ENCODE results near the gene SP110. TPM values are rescaled to one million over a fixed set of nuclear protein-coding genes. Genes with fewer than 3 reads are reported as not detected.

SP110 gene
- total RNA-seq, 1 donor from 2014 or later, result 9.6 TPM

DNA sequence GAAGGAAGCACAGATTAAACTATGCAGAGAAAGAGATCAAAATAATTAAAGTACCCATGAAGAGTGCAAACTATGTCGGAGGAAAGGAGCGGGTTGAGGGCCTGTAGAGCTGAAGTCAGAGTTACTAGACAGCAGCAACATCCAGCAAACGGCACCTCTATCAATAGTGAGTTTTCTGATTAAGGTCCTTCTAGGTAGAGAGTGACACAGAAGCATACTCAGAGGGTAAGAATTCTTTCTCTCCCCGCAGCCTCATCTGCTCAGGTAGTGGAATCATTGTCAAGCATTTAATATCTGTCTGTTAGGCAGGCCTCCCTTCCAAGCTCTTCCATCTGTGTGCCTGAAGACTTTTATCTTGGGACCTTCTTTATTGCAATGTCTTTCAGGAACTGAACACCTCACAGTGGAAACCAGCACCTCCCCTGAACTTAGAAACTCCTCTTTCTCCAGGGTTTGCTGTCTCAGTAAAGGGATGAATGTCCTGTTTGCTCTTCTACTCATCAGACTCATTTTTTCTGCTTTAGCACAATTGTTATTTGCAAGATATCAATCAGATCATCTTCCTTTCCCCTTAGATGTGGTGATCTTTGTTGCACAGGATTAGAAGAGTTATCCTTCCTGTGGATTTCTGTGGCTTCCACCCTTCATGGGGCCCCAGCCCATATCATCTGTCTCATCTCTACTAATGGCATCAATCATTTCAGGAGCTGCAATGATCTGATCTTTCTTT lies 34.5 kb upstream of the SP110 start:
- TF ChIP-seq POLR2AphosphoS5 (IDR thresholded peaks at IDR 0.05; ENCODE audit: insufficient read depth in 1 of 2, low read depth in 1 of 2) (no peak), CTCF (IDR thresholded peaks at IDR 0.05) (no peak), POLR2A (IDR thresholded peaks at IDR 0.05) (no peak)
- intact Hi-C loops (cut with DNase I), result no loop called here
- H3K4me1 ChIP-seq, result no peaks in the 10 kb centered on the region

DNA sequence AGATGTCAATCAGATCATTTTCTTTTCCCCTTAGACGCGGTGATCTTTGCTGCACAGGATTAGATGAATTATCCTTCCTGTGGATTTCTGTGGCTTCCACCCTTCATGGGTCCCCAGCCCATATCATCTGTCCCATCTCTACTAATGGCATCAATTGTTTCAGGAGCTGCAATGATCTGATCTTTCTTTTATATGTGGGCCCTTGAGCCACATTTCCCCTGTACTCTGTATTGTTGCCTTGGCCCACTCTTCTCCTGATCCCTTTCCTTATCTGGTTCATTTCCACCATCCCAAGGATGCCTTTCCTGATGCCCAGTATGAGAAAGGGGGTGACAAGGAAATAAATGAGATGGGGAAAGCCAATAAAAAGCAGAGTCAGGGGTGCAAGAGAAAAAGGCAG lies 30.4 kb upstream of the SP110 start:
- H3K4me1 ChIP-seq, result no peaks in the 10 kb centered on the region
- intact Hi-C loops (cut with DNase I), result no loop called here
- H3K27me3 ChIP-seq, result no peaks in the 10 kb centered on the region
- no peak for TF ChIP-seq POLR2A (IDR thresholded peaks at IDR 0.05)
- TF ChIP-seq CTCF (IDR thresholded peaks at IDR 0.05), result no peak
- TF ChIP-seq POLR2AphosphoS5 (IDR thresholded peaks at IDR 0.05; ENCODE audit: insufficient read depth in 1 of 2, low read depth in 1 of 2), result no peak
- H3K36me3 ChIP-seq, result no peaks in the 10 kb centered on the region
- no peak overlapping the region for H3K27ac ChIP-seq
- H3K9me3 ChIP-seq, result no peaks in the 10 kb centered on the region
- H3K4me3 ChIP-seq, result no peak overlapping the region
- DNase-seq (ENCODE audit: extremely low spot score in 2 of 2), result no peak

More for the DNA sequence above, 34.5 kb upstream of the SP110 start:
- Histone ChIP-seq H3K36me3 (no peaks in the 10 kb centered on the region), H3K9me3 (no peaks in the 10 kb centered on the region), H3K27me3 (no peaks in the 10 kb centered on the region), H3K4me3 (no peak overlapping the region), H3K27ac (no peak overlapping the region)
- DNase-seq (ENCODE audit: extremely low spot score in 2 of 2), result no peak

DNA sequence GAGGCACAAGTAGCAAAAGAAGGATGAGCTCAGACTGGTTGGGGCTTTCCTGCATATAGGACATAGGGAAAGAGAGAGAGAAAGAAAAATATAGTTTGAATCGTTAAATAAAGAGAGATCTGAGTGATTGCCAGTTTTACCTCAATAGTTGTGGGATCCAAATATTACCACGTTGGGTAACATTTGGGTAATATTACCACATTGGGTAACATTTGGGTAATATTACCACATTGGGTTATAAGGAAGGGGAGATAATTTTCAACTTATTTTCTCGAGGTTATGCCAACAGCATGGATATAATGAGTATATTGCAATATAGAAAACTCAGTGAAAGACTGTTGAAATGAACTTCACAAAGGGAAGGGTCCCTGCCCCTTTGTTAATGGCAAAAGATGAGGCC lies 26.4 kb upstream of the SP110 start:
- no peak for DNase-seq (ENCODE audit: extremely low spot score in 2 of 2)
- no peak overlapping the region for H3K4me3 ChIP-seq
- no peaks in the 10 kb centered on the region for H3K9me3 ChIP-seq
- TF ChIP-seq POLR2A (IDR thresholded peaks at IDR 0.05), result no peak
- H3K36me3 ChIP-seq, result no peaks in the 10 kb centered on the region
- no peaks in the 10 kb centered on the region for H3K27me3 ChIP-seq
- no peak overlapping the region for H3K27ac ChIP-seq
- intact Hi-C loops (cut with DNase I), result no loop called here
- H3K4me1 ChIP-seq, result no peaks in the 10 kb centered on the region

DNA sequence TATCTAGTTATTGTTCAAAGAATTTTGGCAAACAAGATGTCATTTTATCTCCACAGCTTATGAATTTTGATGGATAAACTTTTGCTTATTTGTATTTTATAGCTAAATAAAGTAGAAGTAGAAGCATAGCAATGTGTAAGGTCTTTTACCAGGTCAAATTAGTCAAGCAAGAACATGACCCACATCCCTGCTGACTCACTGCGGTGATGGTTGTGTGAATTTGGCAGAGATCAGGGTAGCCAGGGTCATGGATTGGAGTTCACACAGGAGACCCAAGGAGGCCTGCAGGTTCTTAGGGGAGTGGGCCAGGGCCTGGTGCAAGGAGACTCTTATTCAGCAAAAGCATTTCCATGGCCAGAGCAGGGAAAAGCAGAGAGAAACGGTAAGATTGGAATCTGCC lies 24.4 kb upstream of the SP110 start:
- Histone ChIP-seq H3K4me3 (no peak overlapping the region), H3K36me3 (no peaks in the 10 kb centered on the region), H3K9me3 (no peaks in the 10 kb centered on the region), H3K4me1 (no peaks in the 10 kb centered on the region), H3K27ac (no peak overlapping the region), H3K27me3 (no peaks in the 10 kb centered on the region)
- intact Hi-C loops (cut with DNase I), result no loop called here
- TF ChIP-seq CTCF (IDR thresholded peaks at IDR 0.05), result no peak
- no peak for TF ChIP-seq POLR2AphosphoS5 (IDR thresholded peaks at IDR 0.05; ENCODE audit: insufficient read depth in 1 of 2, low read depth in 1 of 2)
- no peak for TF ChIP-seq POLR2A (IDR thresholded peaks at IDR 0.05)
- no peak for DNase-seq (ENCODE audit: extremely low spot score in 2 of 2)

GRCh38 chr2:230234845-230235244 lies 15.1 kb upstream of the SP110 start:
- TF ChIP-seq POLR2A (IDR thresholded peaks at IDR 0.05) (no peak), POLR2AphosphoS5 (IDR thresholded peaks at IDR 0.05; ENCODE audit: insufficient read depth in 1 of 2, low read depth in 1 of 2) (no peak), CTCF (IDR thresholded peaks at IDR 0.05) (no peak)
- Histone ChIP-seq H3K9me3 (peaks cover 4% of the 10 kb centered on the region), H3K4me3 (no peak overlapping the region), H3K4me1 (no peaks in the 10 kb centered on the region), H3K27ac (no peak overlapping the region), H3K27me3 (no peaks in the 10 kb centered on the region), H3K36me3 (no peaks in the 10 kb centered on the region)
- intact Hi-C loops (cut with DNase I), result no loop called here
- DNase-seq (ENCODE audit: extremely low spot score in 2 of 2), result no peak
